SK-N-SH treated with all-trans-retinoic acid at 6 μM for 48 hours (cell line): Measurements from ENCODE around the gene TNIP1.

ENCODE experiments used
- ESRRG ChIP-seq: fragments of 250-450 bp; sonication (Bioruptor Pico); IDR thresholded peaks from 2 replicates; pipeline ENCODE4 v1.6.1; 2021; ENCODE audit warnings: mild to moderate bottlenecking
- GLIS3 ChIP-seq: fragments of 250-450 bp; sonication (Bioruptor Pico); IDR thresholded peaks from 2 replicates; pipeline ENCODE4 v1.5.0; 2020; ENCODE audit warnings: mild to moderate bottlenecking, moderate library complexity
- RARB ChIP-seq: fragments of 250-450 bp; sonication (Bioruptor Pico); IDR thresholded peaks from 2 replicates; pipeline ENCODE4 v1.8.0; 2021; ENCODE audit warnings: mild to moderate bottlenecking, moderate library complexity
- TCF4 ChIP-seq: fragments of 250-450 bp; sonication (Bioruptor Pico); IDR thresholded peaks from 2 replicates; pipeline ENCODE4 v1.8.0; 2021; ENCODE audit warnings: mild to moderate bottlenecking, moderate library complexity, borderline replicate concordance
- TOX ChIP-seq: fragments of 250-450 bp; sonication (Bioruptor Pico); IDR thresholded peaks from 2 replicates; pipeline ENCODE4 v1.8.0; 2021; ENCODE audit warnings: mild to moderate bottlenecking, moderate library complexity, borderline replicate concordance
- ZC3H10 ChIP-seq: fragments of 250-450 bp; sonication (Bioruptor Pico); IDR thresholded peaks from 2 replicates; pipeline ENCODE4 v1.5.1; 2021; ENCODE audit warnings: mild to moderate bottlenecking, moderate library complexity
- ZNF565 ChIP-seq: fragments of 450-650 bp; formaldehyde crosslinking; conservative IDR thresholded peaks from 2 replicates; pipeline ENCODE4 v1.5.0; 2020; ENCODE audit warnings: low read depth, mild to moderate bottlenecking, moderate library complexity
- ZNF8 ChIP-seq: fragments of 450-650 bp; formaldehyde crosslinking; IDR thresholded peaks from 2 replicates; pipeline ENCODE4 v1.5.0; 2020; ENCODE audit warnings: mild to moderate bottlenecking, moderate library complexity
- TF ChIP-seq, protein P1 (sequence below): fragments of 250-450 bp; sonication (Bioruptor Pico); IDR thresholded peaks from 2 replicates; pipeline ENCODE4 v1.5.1; 2020; ENCODE audit warnings: low read depth, mild to moderate bottlenecking, moderate library complexity
- TF ChIP-seq, protein P2 (sequence below): fragments of 250-450 bp; sonication (Bioruptor Pico); IDR thresholded peaks from 2 replicates; pipeline ENCODE4 v1.8.0; 2021; ENCODE audit warnings: low read depth, mild to moderate bottlenecking, moderate library complexity, borderline replicate concordance
- TF ChIP-seq, protein P3 (sequence below): fragments of 250-450 bp; sonication (Bioruptor Pico); IDR thresholded peaks from 2 replicates; pipeline ENCODE4 v1.8.0; 2020; ENCODE audit warnings: mild to moderate bottlenecking, moderate library complexity, borderline replicate concordance

- no peak for TF ChIP-seq TOX (CRISPR knock-in tag)
- no peak for TF ChIP-seq TCF4
- TF ChIP-seq RARB (CRISPR knock-in tag): no peak
- no peak for TF ChIP-seq ZC3H10 (CRISPR knock-in tag)
- TF ChIP-seq, protein P1, sequence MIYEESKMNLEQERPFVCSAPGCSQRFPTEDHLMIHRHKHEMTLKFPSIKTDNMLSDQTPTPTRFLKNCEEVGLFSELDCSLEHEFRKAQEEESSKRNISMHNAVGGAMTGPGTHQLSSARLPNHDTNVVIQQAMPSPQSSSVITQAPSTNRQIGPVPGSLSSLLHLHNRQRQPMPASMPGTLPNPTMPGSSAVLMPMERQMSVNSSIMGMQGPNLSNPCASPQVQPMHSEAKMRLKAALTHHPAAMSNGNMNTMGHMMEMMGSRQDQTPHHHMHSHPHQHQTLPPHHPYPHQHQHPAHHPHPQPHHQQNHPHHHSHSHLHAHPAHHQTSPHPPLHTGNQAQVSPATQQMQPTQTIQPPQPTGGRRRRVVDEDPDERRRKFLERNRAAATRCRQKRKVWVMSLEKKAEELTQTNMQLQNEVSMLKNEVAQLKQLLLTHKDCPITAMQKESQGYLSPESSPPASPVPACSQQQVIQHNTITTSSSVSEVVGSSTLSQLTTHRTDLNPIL (CRISPR knock-in tag): no peak
- no peak for TF ChIP-seq ZNF565 (CRISPR knock-in tag)
- TF ChIP-seq, protein P2, sequence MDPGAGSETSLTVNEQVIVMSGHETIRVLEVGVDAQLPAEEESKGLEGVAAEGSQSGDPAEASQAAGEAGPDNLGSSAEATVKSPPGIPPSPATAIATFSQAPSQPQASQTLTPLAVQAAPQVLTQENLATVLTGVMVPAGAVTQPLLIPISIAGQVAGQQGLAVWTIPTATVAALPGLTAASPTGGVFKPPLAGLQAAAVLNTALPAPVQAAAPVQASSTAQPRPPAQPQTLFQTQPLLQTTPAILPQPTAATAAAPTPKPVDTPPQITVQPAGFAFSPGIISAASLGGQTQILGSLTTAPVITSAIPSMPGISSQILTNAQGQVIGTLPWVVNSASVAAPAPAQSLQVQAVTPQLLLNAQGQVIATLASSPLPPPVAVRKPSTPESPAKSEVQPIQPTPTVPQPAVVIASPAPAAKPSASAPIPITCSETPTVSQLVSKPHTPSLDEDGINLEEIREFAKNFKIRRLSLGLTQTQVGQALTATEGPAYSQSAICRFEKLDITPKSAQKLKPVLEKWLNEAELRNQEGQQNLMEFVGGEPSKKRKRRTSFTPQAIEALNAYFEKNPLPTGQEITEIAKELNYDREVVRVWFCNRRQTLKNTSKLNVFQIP (CRISPR knock-in tag): no peak
- TF ChIP-seq GLIS3 (CRISPR knock-in tag): no peak
- no peak for TF ChIP-seq ESRRG (CRISPR knock-in tag)
- TF ChIP-seq, protein P3, sequence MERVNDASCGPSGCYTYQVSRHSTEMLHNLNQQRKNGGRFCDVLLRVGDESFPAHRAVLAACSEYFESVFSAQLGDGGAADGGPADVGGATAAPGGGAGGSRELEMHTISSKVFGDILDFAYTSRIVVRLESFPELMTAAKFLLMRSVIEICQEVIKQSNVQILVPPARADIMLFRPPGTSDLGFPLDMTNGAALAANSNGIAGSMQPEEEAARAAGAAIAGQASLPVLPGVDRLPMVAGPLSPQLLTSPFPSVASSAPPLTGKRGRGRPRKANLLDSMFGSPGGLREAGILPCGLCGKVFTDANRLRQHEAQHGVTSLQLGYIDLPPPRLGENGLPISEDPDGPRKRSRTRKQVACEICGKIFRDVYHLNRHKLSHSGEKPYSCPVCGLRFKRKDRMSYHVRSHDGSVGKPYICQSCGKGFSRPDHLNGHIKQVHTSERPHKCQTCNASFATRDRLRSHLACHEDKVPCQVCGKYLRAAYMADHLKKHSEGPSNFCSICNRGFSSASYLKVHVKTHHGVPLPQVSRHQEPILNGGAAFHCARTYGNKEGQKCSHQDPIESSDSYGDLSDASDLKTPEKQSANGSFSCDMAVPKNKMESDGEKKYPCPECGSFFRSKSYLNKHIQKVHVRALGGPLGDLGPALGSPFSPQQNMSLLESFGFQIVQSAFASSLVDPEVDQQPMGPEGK (CRISPR knock-in tag): no peak
- TF ChIP-seq ZNF8: no peak
These were observed 15.2 kb downstream of the TNIP1 start for GRCh38 chr5:151065609-151066008.
